IPS-18a (cell line): Measurements from ENCODE around the gene SLC38A2.

Source experiments
- H3K27ac ChIP-seq: one replicate; pipeline ENCODE4 v1.5.1; 2013; ENCODE audit warnings: low read length
- H3K27me3 ChIP-seq: one replicate; pipeline ENCODE4 v1.6.1; 2013; ENCODE audit warnings: mild to moderate bottlenecking, low read length; ENCODE audit not compliant: control insufficient read depth, insufficient read depth
- H3K36me3 ChIP-seq: one replicate; pipeline ENCODE4 v1.6.1; 2013; ENCODE audit warnings: low read depth, low read length; ENCODE audit not compliant: control insufficient read depth
- H3K4me1 ChIP-seq: one replicate; pipeline ENCODE4 v1.6.1; 2013; ENCODE audit warnings: low read depth, low read length; ENCODE audit not compliant: control insufficient read depth
- H3K4me3 ChIP-seq: one replicate; pipeline ENCODE4 v1.5.1; 2013; ENCODE audit warnings: low read length
- H3K9ac ChIP-seq: one replicate; pipeline ENCODE4 v1.6.1; 2013; ENCODE audit warnings: mild to moderate bottlenecking, low read length, moderate library complexity
- H3K9me3 ChIP-seq: one replicate; pipeline ENCODE4 v1.6.1; 2013; ENCODE audit warnings: low read depth, low read length; ENCODE audit not compliant: control insufficient read depth

The SLC38A2 gene

GRCh38 chr12:46373301-46374296 is 1.0 kb upstream of the SLC38A2 start:
- no peaks in the 10 kb centered on the region for H3K9me3 ChIP-seq
- H3K27ac ChIP-seq: peak overlapping the region; percentile 40
- peak overlapping the region; percentile 97 for H3K4me3 ChIP-seq
- peak overlapping the region; percentile 98 for H3K9ac ChIP-seq
- peaks cover 33% of the 10 kb centered on the region for H3K4me1 ChIP-seq
- peaks cover 26% of the 10 kb centered on the region for H3K36me3 ChIP-seq
- peaks cover 13% of the 10 kb centered on the region for H3K27me3 ChIP-seq

GRCh38 chr12:46371718-46372543 is 642 bp downstream of the SLC38A2 start:
- H3K27me3 ChIP-seq: peaks cover 13% of the 10 kb centered on the region
- peaks cover 42% of the 10 kb centered on the region for H3K36me3 ChIP-seq
- peaks cover 24% of the 10 kb centered on the region for H3K4me1 ChIP-seq
- peak overlapping the region; percentile 84 for H3K27ac ChIP-seq
- peak overlapping the region; percentile 97 for H3K4me3 ChIP-seq
- no peaks in the 10 kb centered on the region for H3K9me3 ChIP-seq
- peak overlapping the region; percentile 98 for H3K9ac ChIP-seq

- Histone ChIP-seq H3K4me3 (peak overlapping the region; percentile 97), H3K9ac (peak overlapping the region; percentile 98), H3K27ac (peak overlapping the region; percentile 84), H3K9me3 (no peaks in the 10 kb centered on the region), H3K27me3 (peaks cover 13% of the 10 kb centered on the region), H3K4me1 (peaks cover 24% of the 10 kb centered on the region), H3K36me3 (peaks cover 51% of the 10 kb centered on the region)
Measured at GRCh38 chr12:46370792-46371717, 1.5 kb downstream of the SLC38A2 start.

GRCh38 chr12:46370380-46370734 is 2.2 kb downstream of the SLC38A2 start:
- H3K9me3 ChIP-seq: no peaks in the 10 kb centered on the region
- H3K36me3 ChIP-seq: peaks cover 58% of the 10 kb centered on the region
- peaks cover 24% of the 10 kb centered on the region for H3K4me1 ChIP-seq
- H3K27ac ChIP-seq: no peak overlapping the region
- H3K4me3 ChIP-seq: peak overlapping the region; percentile 97
- peaks cover 13% of the 10 kb centered on the region for H3K27me3 ChIP-seq
- H3K9ac ChIP-seq: peak overlapping the region; percentile 98

GRCh38 chr12:46369474-46370379 is 2.8 kb downstream of the SLC38A2 start:
- Histone ChIP-seq H3K36me3 (peaks cover 64% of the 10 kb centered on the region), H3K9ac (peak overlapping the region; percentile 98), H3K4me3 (peak overlapping the region; percentile 97), H3K27me3 (peaks cover 10% of the 10 kb centered on the region), H3K9me3 (no peaks in the 10 kb centered on the region), H3K4me1 (peaks cover 24% of the 10 kb centered on the region), H3K27ac (no peak overlapping the region)

- Histone ChIP-seq H3K4me3 (peak overlapping the region; percentile 97), H3K9me3 (no peaks in the 10 kb centered on the region), H3K4me1 (peaks cover 19% of the 10 kb centered on the region), H3K36me3 (peaks cover 71% of the 10 kb centered on the region), H3K27ac (no peak overlapping the region), H3K9ac (no peak overlapping the region), H3K27me3 (peaks cover 4% of the 10 kb centered on the region)
Measured at GRCh38 chr12:46369095-46369473, 3.5 kb downstream of the SLC38A2 start.

- Histone ChIP-seq H3K4me3 (peak overlapping the region; percentile 97), H3K27ac (no peak overlapping the region), H3K9me3 (no peaks in the 10 kb centered on the region), H3K27me3 (no peaks in the 10 kb centered on the region), H3K36me3 (peaks cover 75% of the 10 kb centered on the region), H3K4me1 (peaks cover 15% of the 10 kb centered on the region), H3K9ac (no peak overlapping the region)
Measured at GRCh38 chr12:46368684-46369083, 3.9 kb downstream of the SLC38A2 start.

- H3K27ac ChIP-seq: no peak overlapping the region
- no peak overlapping the region for H3K9ac ChIP-seq
- H3K27me3 ChIP-seq: no peaks in the 10 kb centered on the region
- H3K9me3 ChIP-seq: no peaks in the 10 kb centered on the region
- peaks cover 80% of the 10 kb centered on the region for H3K36me3 ChIP-seq
- peaks cover 12% of the 10 kb centered on the region for H3K4me1 ChIP-seq
- H3K4me3 ChIP-seq: peak overlapping the region; percentile 97
Measured at GRCh38 chr12:46368138-46368537, 4.4 kb downstream of the SLC38A2 start.

- Histone ChIP-seq H3K9me3 (no peaks in the 10 kb centered on the region), H3K4me3 (no peak overlapping the region), H3K36me3 (peaks cover 87% of the 10 kb centered on the region), H3K27me3 (no peaks in the 10 kb centered on the region), H3K4me1 (peaks cover 12% of the 10 kb centered on the region), H3K9ac (no peak overlapping the region), H3K27ac (no peak overlapping the region)
Measured at GRCh38 chr12:46367351-46368029, 5.1 kb downstream of the SLC38A2 start.

GRCh38 chr12:46366771-46367170 is 5.8 kb downstream of the SLC38A2 start:
- Histone ChIP-seq H3K27me3 (no peaks in the 10 kb centered on the region), H3K36me3 (peaks cover 94% of the 10 kb centered on the region), H3K4me1 (peaks cover 12% of the 10 kb centered on the region), H3K9me3 (no peaks in the 10 kb centered on the region), H3K27ac (no peak overlapping the region), H3K4me3 (no peak overlapping the region), H3K9ac (no peak overlapping the region)
